Stimulated activated CD8-positive, alpha-beta memory T cell treated with anti-CD3 and anti-CD28 coated beads, Interleukin-7, amount 100 ng/mL, for 24 hours (primary cell): Measurements from ENCODE around the gene AGA.

Experiments
- DNase-seq: peaks from one replicate; pipeline ENCODE4 v3.0.0-alpha.2; 2020; ENCODE audit warnings: low read depth

Gene AGA

GRCh38 chr4:177441803-177442622 lies at the start of gene AGA:
Gene AGA, minus strand, starts transcription at chr4:177442437. Its CDS starts 62 bp downstream, at chr4:177442375.
- DNase-seq, result peak; percentile 86

GRCh38 chr4:177492022-177492421 lies 49.8 kb upstream of the AGA start:
- DNase-seq, result no peak

- no peak for DNase-seq
Observed at GRCh38 chr4:177490769-177491168, 48.5 kb upstream of the AGA start.

- DNase-seq, result no peak
Observed at GRCh38 chr4:177489471-177490246, 47.4 kb upstream of the AGA start.

GRCh38 chr4:177487977-177488376 lies 45.7 kb upstream of the AGA start:
- no peak for DNase-seq

- DNase-seq, result no peak
Observed at GRCh38 chr4:177485528-177485927, 43.3 kb upstream of the AGA start.

- DNase-seq, result no peak
Observed at GRCh38 chr4:177484613-177485021, 42.4 kb upstream of the AGA start.

GRCh38 chr4:177483760-177484159 lies 41.5 kb upstream of the AGA start:
- DNase-seq, result no peak

GRCh38 chr4:177483271-177483670 lies 41.0 kb upstream of the AGA start:
- no peak for DNase-seq

GRCh38 chr4:177482367-177482766 lies 40.1 kb upstream of the AGA start:
- DNase-seq, result no peak

GRCh38 chr4:177480795-177481194 lies 38.6 kb upstream of the AGA start:
- DNase-seq, result no peak

GRCh38 chr4:177479063-177479462 lies 36.8 kb upstream of the AGA start:
- no peak for DNase-seq

GRCh38 chr4:177478496-177478895 lies 36.3 kb upstream of the AGA start:
- no peak for DNase-seq

GRCh38 chr4:177473991-177474390 lies 31.8 kb upstream of the AGA start:
- DNase-seq, result no peak

GRCh38 chr4:177464026-177464425 lies 21.8 kb upstream of the AGA start:
- no peak for DNase-seq

- DNase-seq, result no peak
Observed at GRCh38 chr4:177461606-177462005, 19.4 kb upstream of the AGA start.

- no peak for DNase-seq
Observed at GRCh38 chr4:177460460-177460859, 18.2 kb upstream of the AGA start.

GRCh38 chr4:177455561-177455970 lies 13.3 kb upstream of the AGA start:
- no peak for DNase-seq

GRCh38 chr4:177453116-177453515 lies 10.9 kb upstream of the AGA start:
- no peak for DNase-seq

GRCh38 chr4:177451108-177451500 lies 8.9 kb upstream of the AGA start:
- DNase-seq, result no peak

GRCh38 chr4:177450426-177451107 lies 8.3 kb upstream of the AGA start:
- DNase-seq, result no peak

- no peak for DNase-seq
Observed at GRCh38 chr4:177448850-177449249, 6.6 kb upstream of the AGA start.
